Esophagus mucosa (tissue), 1 donor: ENCODE measurements around the gene PEX14. TPM values are rescaled to one million over a fixed set of nuclear protein-coding genes. Genes with fewer than 3 reads are reported as not detected.

Experiments used
- ATAC-seq: fragments of 200-7000 bp; cut with Tn5 transposase; one replicate; pipeline ENCODE4 v1.9.1; 2020
- total RNA-seq: library from RNA; stranded (reverse); gene quantifications from one replicate; pipeline ENCODE4 v1.2.4, GENCODE V29; 2023
- donor health status: DM: yes; HTN: yes; CAD: no.

Gene PEX14
- total RNA-seq, 1 donor from 2014 or later: 16.2 TPM

GRCh38 chr1:10622910-10623685 lies 148.3 kb downstream of the PEX14 start:
- ATAC-seq: no peak

GRCh38 chr1:10623686-10624145 lies 149.0 kb downstream of the PEX14 start:
- ATAC-seq: no peak

- ATAC-seq: no peak
Measured at GRCh38 chr1:10624256-10625050, 149.7 kb downstream of the PEX14 start.

- no peak for ATAC-seq
Measured at GRCh38 chr1:10625076-10625475, 150.3 kb downstream of the PEX14 start.

GRCh38 chr1:10625554-10625953 lies 150.8 kb downstream of the PEX14 start:
- no peak for ATAC-seq

GRCh38 chr1:10626131-10626731 lies 151.5 kb downstream of the PEX14 start:
- ATAC-seq: no peak

GRCh38 chr1:10626791-10627410 lies 152.2 kb downstream of the PEX14 start:
- ATAC-seq: no peak

- no peak for ATAC-seq
Measured at GRCh38 chr1:10628685-10629084, 153.9 kb downstream of the PEX14 start.

- ATAC-seq: no peak
Measured at GRCh38 chr1:10629091-10629815, 154.5 kb downstream of the PEX14 start.

- no peak for ATAC-seq
Measured at GRCh38 chr1:10629816-10630571, 155.2 kb downstream of the PEX14 start.

- no peak for ATAC-seq
Measured at GRCh38 chr1:10630661-10631120, 155.9 kb downstream of the PEX14 start.

GRCh38 chr1:10631121-10631810 lies 156.5 kb downstream of the PEX14 start:
- no peak for ATAC-seq

GRCh38 chr1:10631811-10632593 lies 157.3 kb downstream of the PEX14 start:
- no peak for ATAC-seq

GRCh38 chr1:10632691-10633090 lies 157.9 kb downstream of the PEX14 start:
- ATAC-seq: no peak

GRCh38 chr1:10633416-10633815 lies 158.7 kb downstream of the PEX14 start:
- no peak for ATAC-seq

GRCh38 chr1:10634075-10634427 lies 159.3 kb downstream of the PEX14 start:
- ATAC-seq: no peak

GRCh38 chr1:10634428-10635084 lies 159.8 kb downstream of the PEX14 start:
- ATAC-seq: peak; percentile 34

- ATAC-seq: peak; percentile 76
Measured at GRCh38 chr1:10635085-10635896, 160.5 kb downstream of the PEX14 start.
